Lung (tissue), 12 donors: Measurements from ENCODE around the gene SEMA4B. TPM values are rescaled to one million over a fixed set of nuclear protein-coding genes. Genes with fewer than 3 reads are reported as not detected.

ENCODE experiments used
- ATAC-seq: fragments of 200-7000 bp; cut with Tn5 transposase; one replicate; pipeline ENCODE4 v1.9.1; 2020; ENCODE audit warnings: moderate number of reproducible peaks; ENCODE audit not compliant: insufficient read depth, low FRiP score
- DNase-seq, 3 donors: peaks; one replicate each; pipeline ENCODE4 v3.0.0-alpha.2; 2013 to 2017
- H3K27ac ChIP-seq, 2 donors: one replicate each; pipeline ENCODE4 v1.5.1; 2013; ENCODE audit warnings: mild to moderate bottlenecking in 2 of 2, moderate library complexity in 2 of 2, control low read depth in 1 of 2, inconsistent platforms in 1 of 2, low read depth in 1 of 2, low read length in 1 of 2
- H3K27me3 ChIP-seq, 3 donors: one replicate each; pipeline ENCODE4 v1.5.1; 2013; ENCODE audit warnings: low read length in 2 of 3; ENCODE audit not compliant: control insufficient read depth in 3 of 3, insufficient read depth in 3 of 3
- H3K36me3 ChIP-seq, 4 donors: one replicate each; pipeline ENCODE4 v1.5.1; 2013; ENCODE audit warnings: low read length in 4 of 4, mild to moderate bottlenecking in 1 of 4, moderate library complexity in 1 of 4; ENCODE audit not compliant: control insufficient read depth in 4 of 4, insufficient read depth in 4 of 4
- H3K4me1 ChIP-seq, 5 donors: one replicate each; pipeline ENCODE4 v1.5.1; 2013; ENCODE audit warnings: low read length in 5 of 5, mild to moderate bottlenecking in 2 of 5, moderate library complexity in 1 of 5; ENCODE audit not compliant: control insufficient read depth in 5 of 5, insufficient read depth in 5 of 5
- H3K4me3 ChIP-seq: one replicate; pipeline ENCODE4 v1.5.1; 2013; ENCODE audit warnings: mild to moderate bottlenecking, control low read depth, moderate library complexity
- H3K9ac ChIP-seq, 2 donors: one replicate each; pipeline ENCODE4 v1.5.1; 2013; ENCODE audit warnings: low read length in 2 of 2, control low read depth in 1 of 2; ENCODE audit not compliant: insufficient read depth in 1 of 2
- H3K9me3 ChIP-seq, 4 donors: one replicate each; pipeline ENCODE4 v1.5.1; 2013; ENCODE audit warnings: low read length in 3 of 4, mild to moderate bottlenecking in 1 of 4, moderate library complexity in 1 of 4; ENCODE audit not compliant: control insufficient read depth in 4 of 4, insufficient read depth in 3 of 4
- WGBS, 2 donors: extraction: QIAGEN DNeasy Blood & Tissue Kit; methylation state at CpG; one replicate each; pipeline ENCODE4 v1.1.7; 2013; 5-methylcytosine and 5-hydroxymethylcytosine counted together
- polyA plus RNA-seq, 2 donors: library from polyadenylated mRNA; stranded (reverse); fragments of 200-250 nt; gene quantifications; one replicate each; pipeline ENCODE4 v1.2.1, GENCODE V29; 2013
- total RNA-seq, 2 donors: library from RNA; depleted of rRNA in 1 of 2; stranded (reverse); fragments of >200 nt in 1 of 2; gene quantifications; one replicate each; pipeline ENCODE4 v1.2.1, GENCODE V29; 2014 to 2021
- TF ChIP-seq, protein P1 (sequence below): IDR thresholded peaks from 2 replicates; pipeline ENCODE4 v1.5.1; 2012; ENCODE audit warnings: mild to moderate bottlenecking; ENCODE audit errors: control extremely low read depth, extremely low read depth
- donor health status: control.
- donor health status: control.
- donor health status: Bipolar disorder and iron deficiency.
- donor health status: healthy.
- donor health status: DM: yes; HTN: yes; CAD: no.

The SEMA4B gene
- total and polyA plus RNA-seq, 4 donors, result 24.0 to 87.5 (median 69.8) TPM

- H3K27ac ChIP-seq, result no peak overlapping the region
- TF ChIP-seq, protein P1, sequence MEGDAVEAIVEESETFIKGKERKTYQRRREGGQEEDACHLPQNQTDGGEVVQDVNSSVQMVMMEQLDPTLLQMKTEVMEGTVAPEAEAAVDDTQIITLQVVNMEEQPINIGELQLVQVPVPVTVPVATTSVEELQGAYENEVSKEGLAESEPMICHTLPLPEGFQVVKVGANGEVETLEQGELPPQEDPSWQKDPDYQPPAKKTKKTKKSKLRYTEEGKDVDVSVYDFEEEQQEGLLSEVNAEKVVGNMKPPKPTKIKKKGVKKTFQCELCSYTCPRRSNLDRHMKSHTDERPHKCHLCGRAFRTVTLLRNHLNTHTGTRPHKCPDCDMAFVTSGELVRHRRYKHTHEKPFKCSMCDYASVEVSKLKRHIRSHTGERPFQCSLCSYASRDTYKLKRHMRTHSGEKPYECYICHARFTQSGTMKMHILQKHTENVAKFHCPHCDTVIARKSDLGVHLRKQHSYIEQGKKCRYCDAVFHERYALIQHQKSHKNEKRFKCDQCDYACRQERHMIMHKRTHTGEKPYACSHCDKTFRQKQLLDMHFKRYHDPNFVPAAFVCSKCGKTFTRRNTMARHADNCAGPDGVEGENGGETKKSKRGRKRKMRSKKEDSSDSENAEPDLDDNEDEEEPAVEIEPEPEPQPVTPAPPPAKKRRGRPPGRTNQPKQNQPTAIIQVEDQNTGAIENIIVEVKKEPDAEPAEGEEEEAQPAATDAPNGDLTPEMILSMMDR, result no peak
- no peak overlapping the region for H3K9ac ChIP-seq
- H3K27me3 ChIP-seq, result no peaks in the 10 kb centered on the region
- H3K4me3 ChIP-seq, result no peak overlapping the region
- H3K36me3 ChIP-seq, result no peaks in the 10 kb centered on the region
- peaks cover 0 to 33% (median 26%) of the 10 kb centered on the region in 5 donors for H3K4me1 ChIP-seq
- WGBS, 2 donors, result 56 to 74% methylated on average over 8 of the region's 8 CpGs
- DNase-seq (no peak), ATAC-seq (no peak)
- no peaks in the 10 kb centered on the region for H3K9me3 ChIP-seq
Observed at GRCh38 chr15:90188914-90189748, 12.0 kb upstream of the SEMA4B start.

GRCh38 chr15:90189781-90190467 lies 11.2 kb upstream of the SEMA4B start:
- 84 to 86% methylated on average over 10 of the region's 10 CpGs for WGBS, 2 donors
- no peaks in the 10 kb centered on the region for H3K36me3 ChIP-seq
- ATAC-seq (no peak), DNase-seq (no peak)
- no peaks in the 10 kb centered on the region for H3K9me3 ChIP-seq
- no peak overlapping the region for H3K9ac ChIP-seq
- no peak overlapping the region for H3K4me3 ChIP-seq
- H3K27me3 ChIP-seq, result no peaks in the 10 kb centered on the region
- no peak overlapping the region for H3K27ac ChIP-seq
- peaks cover 0 to 28% (median 26%) of the 10 kb centered on the region in 5 donors for H3K4me1 ChIP-seq
- TF ChIP-seq, protein P1, result no peak

DNA sequence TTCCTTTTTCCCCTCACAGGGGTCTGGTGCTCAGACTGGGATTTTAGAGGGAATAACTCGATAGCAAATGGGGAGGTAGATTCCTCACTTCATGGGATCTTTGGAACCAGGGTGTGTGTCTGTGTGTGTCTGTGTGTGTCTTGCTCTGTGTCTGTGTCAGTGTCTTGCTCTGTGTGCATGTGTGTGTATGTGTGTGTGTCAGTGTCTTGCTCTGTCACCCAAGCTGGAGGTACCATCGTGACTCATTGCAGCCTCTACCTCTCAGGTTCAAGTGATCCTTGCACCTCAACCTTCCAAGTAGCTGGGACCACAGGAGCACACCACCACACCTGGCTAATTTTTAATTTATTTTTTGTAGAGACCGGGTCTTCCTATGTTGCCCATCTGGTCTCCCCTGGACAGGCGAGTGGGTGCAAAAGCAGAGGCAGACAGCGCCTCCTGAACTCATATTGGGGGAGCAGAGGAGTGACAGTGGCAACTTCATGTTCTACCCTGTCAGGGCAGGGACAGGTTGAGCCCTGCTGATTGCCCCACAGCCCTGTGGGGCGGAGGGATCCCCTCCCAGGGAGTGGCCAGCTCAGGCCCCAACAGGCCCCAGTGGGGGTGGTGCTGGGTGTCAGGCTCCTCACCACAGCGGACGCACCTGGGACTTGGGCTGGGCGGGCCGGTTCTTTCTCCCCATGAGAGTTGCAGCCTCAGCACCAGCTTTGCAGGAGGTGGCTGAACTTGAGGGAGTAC lies 10.4 kb upstream of the SEMA4B start:
- DNase-seq, result no peak
- no peak overlapping the region for H3K9ac ChIP-seq
- no peaks in the 10 kb centered on the region for H3K9me3 ChIP-seq

More for the DNA sequence above, 10.4 kb upstream of the SEMA4B start:
- Histone ChIP-seq H3K27ac (no peak overlapping the region), H3K27me3 (no peaks in the 10 kb centered on the region), H3K4me3 (no peak overlapping the region), H3K36me3 (no peaks in the 10 kb centered on the region), H3K4me1 (peaks cover 0 to 28% (median 26%) of the 10 kb centered on the region in 5 donors)
- 88 to 90% methylated on average over 10 of the region's 10 CpGs for WGBS, 2 donors
- no peak for ATAC-seq
- TF ChIP-seq, protein P1, result no peak
